SW 1271 (cell line): ENCODE measurements around the gene CRLF1.
"Not testable (repeated sequence)": the region's sequence is repeated elsewhere in the genome, so short reads cannot be mapped to it uniquely, and the experiment has no call there.

Experiments used
- DNase-seq, 2 experiments: peaks; one replicate each; lab custom pipeline; 2025; lab: John Stamatoyannopoulos, UW

CRLF1 gene

DNA sequence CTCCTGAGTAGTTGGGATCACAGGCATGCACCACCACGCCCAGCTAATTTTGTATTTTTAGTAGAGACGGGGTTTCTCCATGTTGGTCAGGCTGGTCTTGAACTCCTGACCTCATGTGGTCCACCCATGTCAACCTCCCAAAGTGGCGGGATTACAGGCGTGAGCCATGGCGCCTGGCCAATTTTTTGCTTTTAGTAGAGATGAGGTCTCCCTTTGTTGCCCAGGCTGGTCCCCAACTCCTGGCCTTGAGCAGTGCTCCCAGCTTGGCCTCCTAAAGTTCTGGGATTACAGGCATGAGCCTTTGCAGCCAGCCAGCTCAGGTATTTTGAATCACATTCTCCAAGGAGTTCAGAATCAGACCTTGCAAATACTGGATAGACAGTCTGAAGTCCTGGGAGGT is 13.9 kb downstream of the CRLF1 start:
- not testable (repeated sequence) for DNase-seq

GRCh38 chr19:18591735-18592385 is 14.7 kb downstream of the CRLF1 start:
- DNase-seq, result no peak

DNA sequence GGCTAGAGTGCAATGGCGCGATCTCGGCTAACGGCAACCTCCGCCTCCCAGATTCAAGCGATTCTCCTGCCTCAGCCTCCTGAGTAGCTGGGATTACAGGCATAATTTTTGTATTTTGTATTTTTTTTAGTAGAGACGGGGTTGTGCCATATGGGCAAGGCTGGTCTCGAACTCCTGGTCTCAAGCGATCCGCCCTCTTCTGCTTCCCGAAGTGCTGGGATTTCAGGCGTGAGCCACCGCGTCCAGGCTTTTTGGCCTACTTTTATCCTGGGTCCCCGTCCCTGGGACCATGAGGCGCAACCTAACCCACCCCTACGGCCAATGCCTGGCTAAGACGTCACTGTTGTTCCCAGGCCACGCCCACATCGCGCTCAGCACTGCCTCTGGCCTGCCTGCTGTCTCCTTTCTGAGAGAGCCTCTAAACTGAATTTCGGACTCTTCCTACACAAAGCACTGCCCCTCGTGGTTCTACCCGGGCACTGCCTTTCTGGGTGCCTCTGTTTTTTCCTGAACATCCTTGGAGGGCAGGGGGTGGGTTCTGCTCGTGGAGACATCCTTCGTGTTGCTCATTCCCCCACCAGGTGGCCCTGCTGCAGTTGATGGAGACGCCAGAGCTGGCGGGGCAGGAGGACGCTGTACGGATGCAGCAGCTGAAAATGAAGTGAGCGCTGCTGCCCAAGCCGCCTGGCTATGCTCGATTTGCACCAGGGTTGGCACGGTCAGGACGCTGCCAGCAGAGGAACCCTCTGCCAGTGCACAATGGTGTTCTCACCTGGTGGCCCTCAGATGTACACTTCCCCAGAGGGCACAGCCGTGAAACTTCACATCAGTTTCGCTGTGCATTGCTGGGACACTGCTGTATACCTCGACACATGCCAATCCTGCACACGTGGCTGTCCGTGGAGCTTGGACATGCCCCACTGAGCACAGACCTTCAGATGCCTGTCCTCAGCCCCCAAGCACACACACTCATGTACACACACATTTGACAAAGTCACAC is 16.0 kb downstream of the CRLF1 start:
- peak; percentile 93 to 96 for DNase-seq

GRCh38 chr19:18589380-18590272 is 17.0 kb downstream of the CRLF1 start:
- DNase-seq, result peak; percentile 56 to 80

DNA sequence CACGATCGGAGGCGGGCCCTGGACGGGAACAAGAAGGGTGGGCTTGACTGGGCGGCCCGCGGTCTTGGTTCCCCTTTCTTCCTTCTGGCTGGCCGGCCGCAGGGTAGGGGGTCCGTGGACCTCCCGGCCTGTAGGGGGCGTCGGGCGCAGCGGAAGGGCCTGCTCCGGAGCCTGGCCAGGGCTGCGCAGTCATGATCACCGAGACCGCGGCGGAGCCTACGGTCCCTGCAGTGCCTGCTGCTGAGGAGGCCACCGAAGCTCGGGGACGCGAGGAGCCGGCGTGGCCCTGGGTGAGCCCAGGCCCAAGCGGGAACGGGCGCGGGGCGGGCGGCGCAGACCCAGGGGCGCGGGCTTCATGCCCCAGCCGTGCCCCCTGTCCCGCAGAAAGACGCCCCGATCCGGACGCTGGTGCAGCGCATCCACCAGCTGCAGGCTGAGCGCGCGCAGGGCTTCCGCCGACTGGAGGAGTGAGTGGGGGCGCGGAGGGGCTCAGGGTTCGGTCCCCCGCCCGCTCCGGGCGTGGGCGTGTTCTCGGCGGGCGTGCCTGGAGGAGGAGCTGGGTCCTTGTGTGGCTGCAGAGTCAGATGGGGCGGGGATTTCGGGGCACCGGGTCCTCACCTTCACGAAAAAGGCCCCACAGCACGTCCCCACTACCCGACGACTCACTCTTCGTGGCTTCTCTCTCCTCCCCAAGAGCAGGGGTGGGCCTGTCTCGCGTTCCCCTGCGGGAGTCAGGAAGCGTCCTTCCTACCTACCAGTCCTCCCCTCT is 17.8 kb downstream of the CRLF1 start, which contains the start of gene REX1BD:
Gene REX1BD (plus strand): TSS at position 188 of the 769 bp plus-strand sequence. CDS start 4 bp downstream, at position 192.
- DNase-seq, result peak; percentile 32 to 70

GRCh38 chr19:18587962-18588610 is 18.5 kb downstream of the CRLF1 start:
- no peak for DNase-seq

GRCh38 chr19:18587561-18587960 is 19.0 kb downstream of the CRLF1 start:
- no peak for DNase-seq

DNA sequence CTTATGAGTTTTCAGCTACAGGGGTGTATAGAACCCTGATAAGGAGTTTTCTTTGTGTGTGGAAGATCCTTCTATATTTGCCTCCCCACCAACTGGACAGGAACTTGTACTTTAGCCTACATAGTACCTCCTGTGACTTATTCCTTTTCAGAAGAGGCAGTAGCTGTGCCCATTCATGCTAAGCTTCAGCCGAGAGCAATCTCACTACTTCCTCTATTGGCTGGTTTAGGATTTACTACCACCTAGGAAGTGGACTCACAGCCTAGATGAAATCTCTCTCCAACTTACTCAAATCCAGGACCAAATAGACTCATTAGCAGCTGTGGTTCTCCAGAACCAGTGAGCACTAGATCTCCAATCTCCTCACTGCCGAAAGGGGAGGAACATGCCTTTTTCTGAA is 20.3 kb downstream of the CRLF1 start:
- no peak for DNase-seq

DNA sequence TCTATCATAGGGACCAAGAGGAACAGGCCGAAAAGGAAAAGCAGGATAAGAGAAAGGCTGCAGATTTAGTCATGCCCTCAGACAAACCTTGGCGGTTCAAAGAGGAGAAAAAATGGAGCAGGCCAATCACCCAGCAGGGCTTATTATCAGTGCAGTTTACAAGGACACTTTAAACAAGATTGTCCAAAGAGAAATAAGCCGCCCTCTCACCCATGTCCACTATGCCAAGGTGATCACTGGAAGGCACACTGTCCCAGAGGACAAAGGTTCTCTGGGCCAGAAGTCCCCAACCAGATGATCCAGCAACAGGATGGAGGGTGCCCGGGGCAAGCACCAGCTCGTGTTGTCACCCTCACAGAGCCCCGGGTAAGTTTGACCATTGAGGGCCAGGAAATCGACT is 26.3 kb downstream of the CRLF1 start:
- DNase-seq, result no peak

- no peak for DNase-seq
Observed at GRCh38 chr19:18577365-18577914, 29.2 kb downstream of the CRLF1 start.

DNA sequence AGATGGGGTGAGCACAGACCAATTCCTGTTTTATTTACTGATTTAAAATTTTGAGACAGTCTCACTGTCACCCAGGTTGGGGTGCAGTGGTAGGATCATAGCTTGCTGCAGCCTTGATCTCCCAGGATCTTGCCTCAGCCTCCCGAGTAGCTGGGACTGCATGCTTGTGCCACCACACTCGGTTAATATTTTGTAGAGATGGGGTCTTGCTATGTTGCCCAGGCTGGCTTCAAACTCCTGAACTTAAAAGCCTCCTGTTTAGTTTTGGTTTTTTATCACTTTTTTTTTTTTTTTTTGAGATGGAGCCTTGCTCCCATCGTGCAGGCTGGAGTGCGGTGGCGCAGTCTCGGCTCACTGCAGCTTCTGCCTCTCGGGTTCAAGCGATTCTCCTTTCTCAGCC is 30.2 kb downstream of the CRLF1 start:
- DNase-seq, result no peak

DNA sequence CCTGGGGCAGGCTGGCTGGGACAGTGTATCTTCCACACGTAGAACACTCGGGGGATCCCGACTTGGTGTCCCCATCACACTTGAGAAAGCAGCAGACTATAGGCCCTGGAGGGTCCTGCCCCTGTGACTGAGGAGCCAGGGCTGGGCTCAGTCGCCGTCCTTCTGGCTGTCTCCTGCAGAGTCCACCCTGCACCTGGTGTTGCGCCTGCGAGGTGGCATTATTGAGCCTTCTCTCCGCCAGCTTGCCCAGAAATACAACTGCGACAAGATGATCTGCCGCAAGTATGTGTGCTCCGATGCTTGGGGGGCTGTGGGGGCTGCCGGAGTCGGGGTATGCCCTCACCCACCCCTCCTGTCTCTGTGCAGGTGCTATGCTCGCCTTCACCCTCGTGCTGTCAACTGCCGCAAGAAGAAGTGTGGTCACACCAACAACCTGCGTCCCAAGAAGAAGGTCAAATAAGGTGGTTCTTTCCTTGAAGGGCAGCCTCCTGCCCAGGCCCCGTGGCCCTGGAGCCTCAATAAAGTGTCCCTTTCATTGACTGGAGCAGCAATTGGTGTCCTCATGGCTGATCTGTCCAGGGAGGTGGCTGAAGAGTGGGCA is 31.8 kb downstream of the CRLF1 start:
- DNase-seq, result no peak

GRCh38 chr19:18571564-18572344 is 34.8 kb downstream of the CRLF1 start, which contains the start of gene UBA52:
UBA52 (plus strand) TSS chr19:18571857; CDS start chr19:18573301, 1,444 bp downstream.
- peak; percentile 94 for DNase-seq

- DNase-seq, result no peak
Observed at GRCh38 chr19:18568367-18568766, 38.2 kb downstream of the CRLF1 start.

- DNase-seq, result no peak
Observed at GRCh38 chr19:18566953-18567352, 39.6 kb downstream of the CRLF1 start.

- DNase-seq, result no peak
Observed at GRCh38 chr19:18562086-18562485, 44.5 kb downstream of the CRLF1 start.

- no peak for DNase-seq
Observed at GRCh38 chr19:18559685-18560084, 46.9 kb downstream of the CRLF1 start.

DNA sequence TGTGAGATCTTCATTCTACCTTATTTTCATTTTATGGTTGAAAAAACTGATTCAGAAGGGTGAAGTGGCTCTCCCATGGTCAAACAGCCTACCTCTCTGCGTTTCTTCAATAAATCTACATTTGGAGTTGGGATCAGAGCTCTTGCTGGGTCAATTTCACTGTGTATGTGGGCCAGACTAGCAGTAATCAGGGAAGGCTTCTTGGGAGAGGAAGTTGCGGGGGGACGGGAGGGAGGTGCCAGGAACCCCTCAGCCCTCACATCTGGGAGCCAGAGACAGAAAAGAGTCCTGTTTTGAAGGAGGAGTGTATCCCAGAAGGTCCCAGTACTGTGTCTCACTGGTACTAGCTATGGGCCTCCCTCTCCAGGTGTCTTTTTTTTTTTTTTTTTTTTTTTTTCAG is 48.0 kb downstream of the CRLF1 start:
- DNase-seq, result no peak

- no peak for DNase-seq
Observed at GRCh38 chr19:18558202-18558555, 48.4 kb downstream of the CRLF1 start.
